Measurements from ENCODE around the gene ALDH1A2. TPM values are rescaled to one million over a fixed set of nuclear protein-coding genes. Genes with fewer than 3 reads are reported as not detected.

Gene ALDH1A2
- total RNA-seq, 1 experiment from 2014 or later = 0.22 TPM

DNA sequence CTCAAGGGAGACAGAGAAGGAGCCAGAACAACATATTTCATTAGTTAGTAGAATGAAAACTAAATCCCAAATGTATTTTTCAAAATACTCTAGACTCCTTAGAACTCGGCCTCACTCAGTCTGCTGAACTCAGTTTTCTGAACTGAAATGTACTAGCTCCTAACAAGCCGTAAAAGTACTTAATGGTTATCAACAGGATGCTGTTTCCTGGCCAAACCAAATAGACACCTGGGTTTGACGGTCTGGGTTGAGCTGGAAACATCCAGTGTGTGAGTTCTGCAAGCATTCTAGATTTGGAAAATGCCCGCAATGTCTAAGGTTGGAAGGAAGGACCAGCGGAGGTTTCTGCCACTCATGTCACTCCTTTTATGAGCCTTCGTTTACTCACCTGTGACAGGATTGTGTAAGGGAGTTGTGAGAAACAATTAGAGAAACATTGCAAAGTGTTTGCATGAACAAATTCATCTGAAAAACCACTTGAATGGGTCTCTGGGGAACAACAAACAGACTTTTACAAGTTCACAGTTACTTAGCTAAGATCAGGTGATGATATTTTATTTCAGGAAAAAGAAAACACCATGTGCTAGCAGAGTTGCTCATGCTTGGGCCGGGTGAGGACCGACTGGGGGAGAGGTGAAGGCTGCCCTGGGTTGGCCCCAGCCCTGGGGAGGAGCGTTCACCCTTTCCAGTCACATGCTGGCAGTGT, 151.0 kb downstream of the ALDH1A2 start:
- H3K36me3 ChIP-seq (ENCODE audit: low read depth, low read length) = no peaks in the 10 kb centered on the region
- H3K4me3 ChIP-seq (ENCODE audit: low read length) = no peak overlapping the region
- DNase-seq = no peak
- CTCF ChIA-PET = no interaction called here
- no peak overlapping the region for H2AFZ ChIP-seq (ENCODE audit: low read length)
- no peak overlapping the region for H3K9ac ChIP-seq (ENCODE audit: low read length)
- no peaks in the 10 kb centered on the region for H3F3A ChIP-seq (ENCODE audit: low read length, unreplicated experiment)
- TF ChIP-seq EZH2phosphoT487 (IDR thresholded peaks at IDR 0.05; ENCODE audit: borderline replicate concordance, low read length) (no peak), EZH2 (IDR thresholded peaks at IDR 0.05; ENCODE audit: low read length, unreplicated experiment) (no peak)
- TF ChIP-seq, protein P1, sequence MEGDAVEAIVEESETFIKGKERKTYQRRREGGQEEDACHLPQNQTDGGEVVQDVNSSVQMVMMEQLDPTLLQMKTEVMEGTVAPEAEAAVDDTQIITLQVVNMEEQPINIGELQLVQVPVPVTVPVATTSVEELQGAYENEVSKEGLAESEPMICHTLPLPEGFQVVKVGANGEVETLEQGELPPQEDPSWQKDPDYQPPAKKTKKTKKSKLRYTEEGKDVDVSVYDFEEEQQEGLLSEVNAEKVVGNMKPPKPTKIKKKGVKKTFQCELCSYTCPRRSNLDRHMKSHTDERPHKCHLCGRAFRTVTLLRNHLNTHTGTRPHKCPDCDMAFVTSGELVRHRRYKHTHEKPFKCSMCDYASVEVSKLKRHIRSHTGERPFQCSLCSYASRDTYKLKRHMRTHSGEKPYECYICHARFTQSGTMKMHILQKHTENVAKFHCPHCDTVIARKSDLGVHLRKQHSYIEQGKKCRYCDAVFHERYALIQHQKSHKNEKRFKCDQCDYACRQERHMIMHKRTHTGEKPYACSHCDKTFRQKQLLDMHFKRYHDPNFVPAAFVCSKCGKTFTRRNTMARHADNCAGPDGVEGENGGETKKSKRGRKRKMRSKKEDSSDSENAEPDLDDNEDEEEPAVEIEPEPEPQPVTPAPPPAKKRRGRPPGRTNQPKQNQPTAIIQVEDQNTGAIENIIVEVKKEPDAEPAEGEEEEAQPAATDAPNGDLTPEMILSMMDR (conservative IDR thresholded peaks at IDR 0.05; ENCODE audit: low read depth, low read length) = no peak
- no peak overlapping the region for H3K27ac ChIP-seq (ENCODE audit: low read length)
- no peak overlapping the region for H3K4me2 ChIP-seq (ENCODE audit: low read length)
- no peaks in the 10 kb centered on the region for H3K27me3 ChIP-seq (ENCODE audit: low read length)
- H3K9me2 ChIP-seq (replicated peaks; ENCODE audit: low read length) = no peaks in the 10 kb centered on the region
- no peaks in the 10 kb centered on the region for H4K20me1 ChIP-seq (ENCODE audit: low read length)
- H3K4me1 ChIP-seq (ENCODE audit: insufficient read depth, low read length) = peaks cover under 1% of the 10 kb centered on the region; the same call in 1 of the 2 replicates
- ATAC-seq = no peak
- no peaks in the 10 kb centered on the region for H3K79me2 ChIP-seq (ENCODE audit: low read length)
- H3K9me3 ChIP-seq (ENCODE audit: low read length) = no peaks in the 10 kb centered on the region
- intact Hi-C loops (cut with micrococcal nuclease) = no loop called here
- POLR2A ChIA-PET (ENCODE audit: unreplicated experiment) = no interaction called here
- no TSS peak for BruUV-seq (replicated peaks)

- POLR2A ChIA-PET (ENCODE audit: unreplicated experiment) = no interaction called here
- CTCF ChIA-PET = no interaction called here
- H3F3A ChIP-seq (ENCODE audit: low read length, unreplicated experiment) = no peaks in the 10 kb centered on the region
- no peak overlapping the region for H2AFZ ChIP-seq (ENCODE audit: low read length)
- ATAC-seq = no peak
- no peak overlapping the region for H3K4me2 ChIP-seq (ENCODE audit: low read length)
- H3K27ac ChIP-seq (ENCODE audit: low read length) = no peak overlapping the region
- DNase-seq = no peak
- H3K4me1 ChIP-seq (ENCODE audit: insufficient read depth, low read length) = no peaks in the 10 kb centered on the region
- H3K9ac ChIP-seq (ENCODE audit: low read length) = no peak overlapping the region
- TF ChIP-seq EZH2phosphoT487 (IDR thresholded peaks at IDR 0.05; ENCODE audit: borderline replicate concordance, low read length) (no peak), EZH2 (IDR thresholded peaks at IDR 0.05; ENCODE audit: low read length, unreplicated experiment) (no peak)
- TF ChIP-seq, protein P1 (conservative IDR thresholded peaks at IDR 0.05; ENCODE audit: low read depth, low read length) = no peak
- H3K27me3 ChIP-seq (ENCODE audit: low read length) = no peaks in the 10 kb centered on the region
- intact Hi-C loops (cut with micrococcal nuclease) = no loop called here
- no peaks in the 10 kb centered on the region for H3K79me2 ChIP-seq (ENCODE audit: low read length)
- no TSS peak for BruUV-seq (replicated peaks)
- no peaks in the 10 kb centered on the region for H3K9me2 ChIP-seq (replicated peaks; ENCODE audit: low read length)
- no peak overlapping the region for H3K4me3 ChIP-seq (ENCODE audit: low read length)
- H4K20me1 ChIP-seq (ENCODE audit: low read length) = no peaks in the 10 kb centered on the region
- H3K36me3 ChIP-seq (ENCODE audit: low read depth, low read length) = no peaks in the 10 kb centered on the region
- no peaks in the 10 kb centered on the region for H3K9me3 ChIP-seq (ENCODE audit: low read length)
Observed at GRCh38 chr15:57911247-57911646, 154.3 kb downstream of the ALDH1A2 start.

DNA sequence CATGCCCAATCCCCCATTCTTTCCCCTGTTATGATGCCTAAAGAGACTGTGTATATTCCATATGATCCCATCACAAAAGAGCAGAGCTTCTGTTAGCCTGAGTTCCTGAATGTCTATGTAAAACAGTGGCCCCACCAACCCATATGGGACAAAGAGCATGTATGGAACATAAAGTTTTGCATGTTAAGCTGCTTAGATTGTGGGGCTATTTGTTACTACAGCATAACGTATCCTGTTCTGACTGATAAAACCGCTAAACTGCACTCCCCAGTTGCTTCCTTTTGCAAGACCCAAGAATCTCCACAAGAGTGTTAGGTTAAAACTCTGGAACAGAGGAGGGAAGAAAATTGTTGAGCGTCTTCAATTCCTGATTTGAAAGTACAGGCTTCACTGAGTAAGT, 154.8 kb downstream of the ALDH1A2 start:
- CTCF ChIA-PET = no interaction called here
- no peaks in the 10 kb centered on the region for H3F3A ChIP-seq (ENCODE audit: low read length, unreplicated experiment)
- no peaks in the 10 kb centered on the region for H4K20me1 ChIP-seq (ENCODE audit: low read length)
- TF ChIP-seq, protein P1 (conservative IDR thresholded peaks at IDR 0.05; ENCODE audit: low read depth, low read length) = no peak
- TF ChIP-seq EZH2 (IDR thresholded peaks at IDR 0.05; ENCODE audit: low read length, unreplicated experiment) (no peak), EZH2phosphoT487 (IDR thresholded peaks at IDR 0.05; ENCODE audit: borderline replicate concordance, low read length) (no peak)
- H3K9me3 ChIP-seq (ENCODE audit: low read length) = no peaks in the 10 kb centered on the region
- no peak overlapping the region for H3K4me2 ChIP-seq (ENCODE audit: low read length)
- POLR2A ChIA-PET (ENCODE audit: unreplicated experiment) = no interaction called here
- H3K9me2 ChIP-seq (replicated peaks; ENCODE audit: low read length) = no peaks in the 10 kb centered on the region
- DNase-seq (no peak), ATAC-seq (no peak)
- no peaks in the 10 kb centered on the region for H3K79me2 ChIP-seq (ENCODE audit: low read length)
- H2AFZ ChIP-seq (ENCODE audit: low read length) = no peak overlapping the region
- no peaks in the 10 kb centered on the region for H3K4me1 ChIP-seq (ENCODE audit: insufficient read depth, low read length)
- no peaks in the 10 kb centered on the region for H3K27me3 ChIP-seq (ENCODE audit: low read length)
- H3K36me3 ChIP-seq (ENCODE audit: low read depth, low read length) = no peaks in the 10 kb centered on the region
- H3K4me3 ChIP-seq (ENCODE audit: low read length) = no peak overlapping the region
- no peak overlapping the region for H3K27ac ChIP-seq (ENCODE audit: low read length)
- no peak overlapping the region for H3K9ac ChIP-seq (ENCODE audit: low read length)
- BruUV-seq (replicated peaks) = no TSS peak
- intact Hi-C loops (cut with micrococcal nuclease) = no loop called here

Data from PC-3 (cell line).